K562 (cell line): Measurements from ENCODE around the gene ATRN. TPM values are rescaled to one million over a fixed set of nuclear protein-coding genes. Genes with fewer than 3 reads are reported as not detected.

ENCODE experiments used
- ATAC-seq: fragments of 200-7000 bp; cut with Tn5 transposase; 3 replicates; pipeline ENCODE4 v1.9.1; 2020; ENCODE audit warnings: moderate library complexity
- BruUV-seq: library from RNA; stranded (reverse); fragments of 400-500 nt; replicated peaks from 2 replicates; lab custom pipeline; 2021; lab: Mats Ljungman, UMichigan
- CTCF ChIA-PET: fragments of 300-600 bp; formaldehyde crosslinking; extraction: SDS; loops from one replicate; lab custom pipeline; 2021; ENCODE audit warnings: low intra/inter-chr PET ratio; lab: Yijun Ruan, JAX
- POLR2A ChIA-PET: fragments of 300-600, 350-650 bp; sonication (Branson Sonifier 250); formaldehyde crosslinking; extraction: SDS; loops from one replicate; lab custom pipeline; 2021; ENCODE audit warnings: antibody characterized with exemption, inconsistent platforms; lab: Yijun Ruan, JAX
- DNase-seq, 4 experiments: peaks; one replicate each; pipeline versions ENCODE4 v3.0.0 to v3.0.0-alpha.2; 2011 to 2018; ENCODE audit warnings: low spot score in 3 of 4, mixed read lengths in 3 of 4; ENCODE audit errors: extremely low read depth in 1 of 4
- FAIRE-seq: peaks from 2 replicates; lab custom pipeline; 2011; peaks lifted over from hg19 to GRCh38; lab: Jason Lieb, UNC
- H2AFZ ChIP-seq: 2 replicates; pipeline ENCODE4 v1.6.0; 2011; ENCODE audit warnings: low read depth, low read length, control low read depth, inconsistent platforms
- H3K27ac ChIP-seq: fragments of 200-600 bp; 3 replicates; pipeline ENCODE4 v1.8.0; 2011; ENCODE audit warnings: low read depth, mild to moderate bottlenecking, control low read depth, inconsistent platforms, low read length, moderate library complexity, mixed read lengths; ENCODE audit errors: extremely low read depth
- H3K27me3 ChIP-seq, 2 experiments: fragments of 300-600 bp in 1 of 2; 2 replicates in 1 of 2; 3 replicates in 1 of 2; pipeline versions ENCODE4 v1.6.0 to v1.8.0; 2011; ENCODE audit warnings: inconsistent platforms in 2 of 2, low read length in 2 of 2, mild to moderate bottlenecking in 1 of 2, mixed read lengths in 1 of 2, moderate library complexity in 1 of 2; ENCODE audit not compliant: control insufficient read depth in 2 of 2, insufficient read depth in 2 of 2
- H3K36me3 ChIP-seq: fragments of 300-600 bp; 3 replicates; pipeline ENCODE4 v1.8.0; 2011; ENCODE audit warnings: mild to moderate bottlenecking, low read length, inconsistent platforms; ENCODE audit not compliant: control insufficient read depth, insufficient read depth
- H3K4me1 ChIP-seq, 2 experiments: fragments of 200-600 bp in 1 of 2; replicated peaks in 1 of 2; 2 replicates in 1 of 2; 3 replicates in 1 of 2; pipeline versions ENCODE4 v1.5.1 to v1.8.0; 2011; ENCODE audit warnings: inconsistent platforms in 2 of 2, low read length in 2 of 2, mild to moderate bottlenecking in 1 of 2, mixed read lengths in 1 of 2, moderate library complexity in 1 of 2; ENCODE audit not compliant: control insufficient read depth in 2 of 2, insufficient read depth in 2 of 2
- H3K4me2 ChIP-seq: 2 replicates; pipeline ENCODE4 v1.6.1; 2011; ENCODE audit warnings: low read length, control low read depth, inconsistent platforms, mixed read lengths; ENCODE audit not compliant: insufficient read depth
- H3K4me3 ChIP-seq: fragments of 200-600 bp; sonication (generic), shearing (Covaris generic); 2 replicates; pipeline ENCODE4 v1.5.1; 2016; ENCODE audit warnings: control low read depth, inconsistent platforms
- H3K79me2 ChIP-seq: fragments of 200-600 bp; 3 replicates; pipeline ENCODE4 v1.8.0; 2011; ENCODE audit warnings: low read length, inconsistent platforms; ENCODE audit not compliant: control insufficient read depth, insufficient read depth
- H3K9ac ChIP-seq, 2 experiments: 2 replicates each; pipeline versions ENCODE4 v1.6.0 to v1.6.1; 2011; ENCODE audit warnings: low read depth in 2 of 2, low read length in 2 of 2, control low read depth in 1 of 2, inconsistent platforms in 1 of 2, mild to moderate bottlenecking in 1 of 2, mixed read lengths in 1 of 2; ENCODE audit not compliant: insufficient read depth in 1 of 2
- H3K9me1 ChIP-seq: one replicate; pipeline ENCODE4 v1.6.0; 2011; ENCODE audit warnings: inconsistent platforms, mild to moderate bottlenecking, low read length, moderate library complexity; ENCODE audit not compliant: control insufficient read depth, insufficient read depth
- H3K9me3 ChIP-seq: replicated peaks from 2 replicates; pipeline ENCODE4 v1.5.1; 2011; ENCODE audit warnings: low read depth, low read length, inconsistent platforms; ENCODE audit not compliant: control insufficient read depth, insufficient read depth
- H4K20me1 ChIP-seq: replicated peaks from 2 replicates; pipeline ENCODE4 v1.6.1; 2011; ENCODE audit warnings: low read length, inconsistent platforms, mixed read lengths; ENCODE audit not compliant: control insufficient read depth, insufficient read depth
- FOXA1 ChIP-seq: fragments of 450-650 bp; IDR thresholded peaks from 2 replicates; pipeline ENCODE4 v1.6.1; 2016; ENCODE audit warnings: mild to moderate bottlenecking, borderline replicate concordance
- FOXP1 ChIP-seq: sonication (generic); formaldehyde crosslinking; IDR thresholded peaks from 2 replicates; pipeline ENCODE4 v1.8.0; 2022; ENCODE audit warnings: mild to moderate bottlenecking, missing genetic modification reagents
- GTF2F1 ChIP-seq: IDR thresholded peaks from 2 replicates; pipeline ENCODE4 v1.6.1; 2011; ENCODE audit warnings: low read depth, low read length, improper control_type of control experiment
- KLF10 ChIP-seq: fragments of 250-450 bp; sonication (Bioruptor Pico); IDR thresholded peaks from 2 replicates; pipeline ENCODE4 v1.6.1; 2021; ENCODE audit warnings: matching md5 sums
- PML ChIP-seq: IDR thresholded peaks from 2 replicates; pipeline ENCODE4 v1.6.1; 2012; ENCODE audit warnings: low read length, inconsistent platforms
- RBM34 ChIP-seq: fragments of 200-400 bp; formaldehyde crosslinking; IDR thresholded peaks from 2 replicates; pipeline ENCODE4 v1.6.1; 2018; ENCODE audit warnings: low read length, borderline replicate concordance; ENCODE audit not compliant: insufficient read depth
- SPI1 ChIP-seq: IDR thresholded peaks from 2 replicates; pipeline ENCODE4 v1.6.1; 2011; ENCODE audit warnings: low read depth, low read length, control low read depth, borderline replicate concordance
- U2AF1 ChIP-seq: fragments of 200-400 bp; formaldehyde crosslinking; optimal IDR thresholded peaks from 2 replicates; pipeline ENCODE3; 2017; ENCODE audit warnings: mild to moderate bottlenecking, low read depth, low read length, moderate library complexity
- ZBTB12 ChIP-seq: fragments of 250-450 bp; sonication (Bioruptor Pico); IDR thresholded peaks from 2 replicates; pipeline ENCODE4 v1.4.0; 2020
- WGBS: fragments of 100-300 bp; shearing (Covaris generic); methylation state at CpG from one replicate; pipeline ENCODE4 v1.1.6; 2016; ENCODE audit warnings: low coverage, mixed read lengths; ENCODE audit not compliant: insufficient coverage; ENCODE audit errors: missing lambda C conversion rate; 5-methylcytosine and 5-hydroxymethylcytosine counted together
- in situ Hi-C: fragments of 300-500 bp; cut with MboI; formaldehyde crosslinking; loops from 4 replicates; pipeline ENCODE4 v1.15.0; 2018; ENCODE audit warnings: inconsistent platforms, mixed read lengths
- intact Hi-C: fragments of 100-400 bp; cut with micrococcal nuclease; formaldehyde crosslinking; loops from 2 replicates; pipeline ENCODE4 v1.14.2; 2022
- polyA plus RNA-seq, 8 experiments: library from polyadenylated mRNA; depleted of rRNA in 4 of 8; stranded (reverse) in 5 of 8; unstranded in 3 of 8; fragments of >200 nt; fragmentation: Nextera tagmentation in 2 of 8; fragmentation: Illumina TruSeq in 1 of 8; extraction: Ambion mirVana in 2 of 8; extraction: Trizol in 1 of 8; gene quantifications; 2 replicates each; pipeline versions ENCODE4 v1.2.1 to v1.2.3, GENCODE V29; 2011 to 2014; ENCODE audit warnings: inconsistent platforms in 1 of 8, missing spikeins in 1 of 8
- total RNA-seq, 7 experiments: library from RNA; depleted of rRNA in 6 of 7; stranded (reverse); fragments of >200 nt in 6 of 7; fragmentation: Illumina TruSeq in 2 of 7; extraction: Trizol in 2 of 7; gene quantifications; 2 replicates each; pipeline versions ENCODE4 v1.2.1 to v1.2.3, GENCODE V29; 2011 to 2021; ENCODE audit warnings: low replicate concordance in 1 of 7
- TF ChIP-seq, protein P1 (sequence below): sonication (generic); formaldehyde crosslinking; IDR thresholded peaks from 2 replicates; pipeline ENCODE4 v1.8.0; 2022; ENCODE audit warnings: mild to moderate bottlenecking, missing genetic modification reagents

ATRN gene
- total and polyA plus RNA-seq, 9 of the 15 experiments (the other 6 are each of a cell fraction or from before 2014, with no cell fraction given), result 0.69 to 16.5 (median 7.6) TPM

GRCh38 chr20:3543901-3544507 is 73.2 kb downstream of the ATRN start:
- Histone ChIP-seq H3K27ac (no peak overlapping the region), H2AFZ (no peak overlapping the region), H3K4me1 (no peaks in the 10 kb centered on the region), H3K4me3 (no peak overlapping the region), H3K9me1 (peaks cover 2% of the 10 kb centered on the region), H3K36me3 (no peaks in the 10 kb centered on the region; the same call in 2 of the 3 replicates), H3K4me2 (no peak overlapping the region), H4K20me1 (no peaks in the 10 kb centered on the region), H3K9ac (no peak overlapping the region), H3K9me3 (no peaks in the 10 kb centered on the region), H3K27me3 (no peaks in the 10 kb centered on the region), H3K79me2 (no peaks in the 10 kb centered on the region)
- POLR2A ChIA-PET, result interaction anchor here (0.6 kb wide), 1 partner anchor 212 kb away, joined by 4 read pairs; no protein-coding TSS in a partner anchor
- intact Hi-C loops (no loop called here), in situ Hi-C loops (no loop called here)
- CTCF ChIA-PET, result no interaction called here
- TF ChIP-seq SPI1 (no peak), ZBTB12 (CRISPR knock-in tag) (no peak), KLF10 (CRISPR knock-in tag) (no peak)
- ATAC-seq, result no peak
- 84% methylated on average over 6 of the region's 6 CpGs for WGBS
- no TSS peak for BruUV-seq
- DNase-seq, result no peak
- no peak for FAIRE-seq

DNA sequence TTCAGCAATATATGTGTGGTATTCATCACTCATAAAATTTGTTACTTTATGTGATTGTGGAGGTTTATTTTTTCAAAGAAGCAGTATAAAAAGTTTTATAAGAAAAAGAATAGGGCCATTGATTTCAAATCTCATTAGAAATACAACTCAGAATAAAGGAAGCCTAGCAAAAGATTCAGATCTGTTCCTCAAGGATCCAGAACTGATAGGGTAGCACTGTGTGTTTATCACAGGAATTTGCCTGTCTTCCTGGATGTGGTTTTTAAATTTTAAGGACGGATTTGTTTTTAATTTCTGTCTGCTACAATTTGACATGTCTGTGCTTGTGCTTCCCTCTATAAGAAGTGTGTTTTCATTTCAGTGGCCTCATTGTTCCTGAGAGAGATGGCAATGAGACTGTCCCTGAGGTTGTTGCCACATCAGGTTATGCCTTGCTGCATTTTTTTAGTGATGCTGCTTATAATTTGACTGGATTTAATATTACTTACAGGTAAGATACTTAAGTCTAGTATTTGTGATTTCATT is 74.6 kb downstream of the ATRN start:
- ATAC-seq, result no peak
- H3K4me1 ChIP-seq, result no peaks in the 10 kb centered on the region
- TF ChIP-seq PML (no peak), FOXP1 (CRISPR knock-in tag) (no peak), U2AF1 (no peak), FOXA1 (no peak), RBM34 (no peak), GTF2F1 (no peak)
- TF ChIP-seq, protein P1, sequence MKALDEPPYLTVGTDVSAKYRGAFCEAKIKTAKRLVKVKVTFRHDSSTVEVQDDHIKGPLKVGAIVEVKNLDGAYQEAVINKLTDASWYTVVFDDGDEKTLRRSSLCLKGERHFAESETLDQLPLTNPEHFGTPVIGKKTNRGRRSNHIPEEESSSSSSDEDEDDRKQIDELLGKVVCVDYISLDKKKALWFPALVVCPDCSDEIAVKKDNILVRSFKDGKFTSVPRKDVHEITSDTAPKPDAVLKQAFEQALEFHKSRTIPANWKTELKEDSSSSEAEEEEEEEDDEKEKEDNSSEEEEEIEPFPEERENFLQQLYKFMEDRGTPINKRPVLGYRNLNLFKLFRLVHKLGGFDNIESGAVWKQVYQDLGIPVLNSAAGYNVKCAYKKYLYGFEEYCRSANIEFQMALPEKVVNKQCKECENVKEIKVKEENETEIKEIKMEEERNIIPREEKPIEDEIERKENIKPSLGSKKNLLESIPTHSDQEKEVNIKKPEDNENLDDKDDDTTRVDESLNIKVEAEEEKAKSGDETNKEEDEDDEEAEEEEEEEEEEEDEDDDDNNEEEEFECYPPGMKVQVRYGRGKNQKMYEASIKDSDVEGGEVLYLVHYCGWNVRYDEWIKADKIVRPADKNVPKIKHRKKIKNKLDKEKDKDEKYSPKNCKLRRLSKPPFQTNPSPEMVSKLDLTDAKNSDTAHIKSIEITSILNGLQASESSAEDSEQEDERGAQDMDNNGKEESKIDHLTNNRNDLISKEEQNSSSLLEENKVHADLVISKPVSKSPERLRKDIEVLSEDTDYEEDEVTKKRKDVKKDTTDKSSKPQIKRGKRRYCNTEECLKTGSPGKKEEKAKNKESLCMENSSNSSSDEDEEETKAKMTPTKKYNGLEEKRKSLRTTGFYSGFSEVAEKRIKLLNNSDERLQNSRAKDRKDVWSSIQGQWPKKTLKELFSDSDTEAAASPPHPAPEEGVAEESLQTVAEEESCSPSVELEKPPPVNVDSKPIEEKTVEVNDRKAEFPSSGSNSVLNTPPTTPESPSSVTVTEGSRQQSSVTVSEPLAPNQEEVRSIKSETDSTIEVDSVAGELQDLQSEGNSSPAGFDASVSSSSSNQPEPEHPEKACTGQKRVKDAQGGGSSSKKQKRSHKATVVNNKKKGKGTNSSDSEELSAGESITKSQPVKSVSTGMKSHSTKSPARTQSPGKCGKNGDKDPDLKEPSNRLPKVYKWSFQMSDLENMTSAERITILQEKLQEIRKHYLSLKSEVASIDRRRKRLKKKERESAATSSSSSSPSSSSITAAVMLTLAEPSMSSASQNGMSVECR (CRISPR knock-in tag), result no peak

More for the DNA sequence above, 74.6 kb downstream of the ATRN start:
- H3K9me1 ChIP-seq, result peaks cover 2% of the 10 kb centered on the region
- H3K9ac ChIP-seq, result no peak overlapping the region
- no TSS peak for BruUV-seq
- no peaks in the 10 kb centered on the region for H3K9me3 ChIP-seq
- WGBS, result 64% methylated on average over 1 of the region's 1 CpG
- no peak overlapping the region for H3K27ac ChIP-seq
- H3K79me2 ChIP-seq, result no peaks in the 10 kb centered on the region
- no peak for DNase-seq
- no peaks in the 10 kb centered on the region for H4K20me1 ChIP-seq
- no peak overlapping the region for H3K4me2 ChIP-seq
- H3K36me3 ChIP-seq, result no peaks in the 10 kb centered on the region; the same call in 2 of the 3 replicates
- H3K27me3 ChIP-seq, result no peaks in the 10 kb centered on the region
- POLR2A ChIA-PET, result no interaction called here
- CTCF ChIA-PET, result no interaction called here
- H3K4me3 ChIP-seq, result no peak overlapping the region
- no peak for FAIRE-seq
- H2AFZ ChIP-seq, result no peak overlapping the region
- intact Hi-C loops (no loop called here), in situ Hi-C loops (no loop called here)
